HG03039 (cell line): ENCODE results near the gene PTPN12.
"Not testable (repeated sequence)": the region's sequence is repeated elsewhere in the genome, so short reads cannot be mapped to it uniquely, and the experiment has no call there.

ENCODE experiments used
- ATAC-seq: cut with Tn5 transposase; IDR thresholded peaks from one replicate; pipeline ENCODE4 v1.9.1; 2021; ENCODE audit warnings: mild to moderate bottlenecking, moderate library complexity; ENCODE audit not compliant: unreplicated experiment

The PTPN12 gene

DNA sequence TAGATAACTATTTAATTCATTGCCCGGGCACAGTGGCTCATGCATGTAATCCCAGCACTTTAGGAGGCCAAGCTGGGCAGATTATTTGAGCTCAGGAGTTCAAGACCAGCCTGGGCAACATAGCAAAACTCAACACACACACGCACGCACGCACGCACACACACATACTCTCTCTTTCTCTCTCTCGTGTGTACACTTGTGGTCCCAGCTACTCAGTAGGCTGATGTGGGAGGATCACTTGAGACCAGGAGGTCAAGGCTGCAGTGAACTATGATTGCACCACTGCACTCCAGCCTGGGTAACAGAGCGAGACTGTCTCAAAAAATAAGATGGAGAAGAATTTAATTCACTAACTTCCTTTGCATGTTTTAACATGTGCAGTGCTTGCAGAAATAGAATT, 38.1 kb downstream of the PTPN12 start:
- ATAC-seq = no peak

GRCh38 chr7:77576856-77577255, 39.8 kb downstream of the PTPN12 start:
- no peak for ATAC-seq

DNA sequence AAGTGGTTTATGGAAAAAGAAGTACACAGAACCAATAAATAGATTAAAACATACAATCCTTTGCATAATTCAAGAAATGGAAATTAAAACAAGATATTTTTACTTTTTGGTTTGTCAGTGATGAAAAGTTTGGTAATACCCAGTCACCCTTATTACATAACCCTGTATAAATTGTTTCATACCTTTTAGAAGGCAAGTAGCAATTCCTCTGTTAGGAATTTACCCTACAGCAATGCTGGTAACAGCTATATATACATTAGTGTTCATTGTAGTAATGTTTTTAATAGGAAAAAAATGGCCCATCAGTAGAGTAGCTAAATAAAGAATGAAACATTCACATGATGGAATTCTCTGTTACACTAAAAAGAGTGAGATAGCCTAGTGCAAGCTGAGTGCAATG, 42.7 kb downstream of the PTPN12 start:
- no peak for ATAC-seq

DNA sequence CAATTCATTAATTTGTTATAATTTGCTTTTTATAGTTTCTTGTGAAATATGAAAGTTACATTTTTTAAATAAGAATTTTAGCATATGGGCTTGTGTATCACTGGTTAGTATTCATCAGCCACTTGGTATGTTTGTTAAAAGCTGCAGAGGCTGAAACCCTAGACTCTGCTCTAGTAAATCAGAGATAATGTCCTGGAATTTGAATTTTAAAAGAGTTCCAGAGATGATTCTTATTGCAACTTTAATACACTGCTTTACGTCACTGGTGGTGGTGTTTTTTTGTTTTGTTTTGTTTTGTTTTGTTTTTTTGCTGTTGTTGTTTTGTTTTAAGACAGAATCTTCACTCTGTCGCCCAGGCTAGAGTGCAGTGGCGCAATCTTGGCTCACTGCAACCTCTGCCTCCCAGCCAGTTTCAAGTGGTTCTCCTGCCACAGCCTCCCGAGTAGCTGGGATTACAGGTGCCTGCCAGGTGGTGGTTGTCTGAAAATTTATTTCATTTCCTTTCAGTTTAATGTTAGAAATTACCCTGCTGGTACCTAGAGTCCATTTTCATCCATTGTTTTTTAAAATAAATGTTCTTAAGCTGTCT, 43.8 kb downstream of the PTPN12 start:
- ATAC-seq = no peak

DNA sequence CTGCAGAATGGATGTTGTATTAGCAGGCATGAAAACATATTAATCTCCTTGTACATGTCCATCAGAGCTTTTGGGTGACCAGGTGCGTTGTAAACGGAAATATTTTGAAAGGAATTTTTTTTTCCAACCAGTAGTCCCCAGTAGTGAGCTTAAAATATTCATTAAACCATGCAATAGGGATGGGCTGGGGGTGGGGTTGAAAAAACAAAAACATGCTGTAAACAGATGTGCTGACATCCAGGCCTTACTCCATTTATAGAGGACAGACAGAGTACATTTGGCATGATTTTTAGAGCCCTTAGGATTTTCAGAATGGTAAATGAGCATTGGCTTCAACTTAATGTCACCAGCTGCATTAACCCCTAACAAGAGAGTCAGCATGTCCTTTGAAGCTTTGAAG, 50.2 kb downstream of the PTPN12 start:
- no peak for ATAC-seq

DNA sequence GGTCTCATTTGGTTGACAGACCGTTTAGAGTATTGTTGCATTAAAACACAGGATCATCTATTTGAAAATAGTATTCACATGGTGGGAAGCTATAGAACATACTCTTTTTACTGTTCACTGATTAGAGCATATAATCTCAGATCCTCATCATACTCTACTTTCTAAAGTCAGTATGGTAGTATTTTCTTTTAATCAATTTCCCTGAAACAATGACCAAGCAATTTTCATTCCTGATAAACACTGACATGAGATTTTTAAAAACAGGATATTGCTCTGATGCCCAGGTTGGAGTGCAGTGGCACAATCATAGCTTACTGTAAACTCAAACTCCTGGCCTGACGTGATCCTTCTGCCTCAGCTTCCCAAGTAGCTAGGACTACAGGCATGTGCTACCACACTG, 63.9 kb downstream of the PTPN12 start:
- no peak for ATAC-seq

DNA sequence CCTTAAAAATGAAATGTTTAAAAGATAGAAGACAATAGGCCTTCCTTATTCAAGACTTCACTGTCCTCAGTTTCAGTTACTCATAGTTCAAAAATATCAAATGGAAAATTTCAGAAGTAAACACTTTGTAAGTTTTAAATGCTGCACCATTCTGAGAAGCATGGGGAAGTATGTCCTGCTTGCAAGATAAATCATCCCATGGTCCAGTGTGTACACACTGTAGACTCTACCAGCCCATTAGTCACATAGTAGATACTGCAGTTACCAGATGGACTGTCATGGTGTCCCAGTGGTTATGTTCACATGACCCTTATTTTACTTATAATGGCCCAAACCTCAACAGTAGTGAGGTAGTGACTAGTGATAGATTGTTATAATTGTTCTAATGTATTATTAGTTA, 69.5 kb downstream of the PTPN12 start:
- no peak for ATAC-seq

GRCh38 chr7:77619314-77619713, 82.2 kb downstream of the PTPN12 start:
- no peak for ATAC-seq

GRCh38 chr7:77626586-77627308, 89.7 kb downstream of the PTPN12 start:
- ATAC-seq = no peak

GRCh38 chr7:77627309-77627676, 90.2 kb downstream of the PTPN12 start:
- no peak for ATAC-seq

- no peak for ATAC-seq
These were observed 92.7 kb downstream of the PTPN12 start for GRCh38 chr7:77629797-77630196.

DNA sequence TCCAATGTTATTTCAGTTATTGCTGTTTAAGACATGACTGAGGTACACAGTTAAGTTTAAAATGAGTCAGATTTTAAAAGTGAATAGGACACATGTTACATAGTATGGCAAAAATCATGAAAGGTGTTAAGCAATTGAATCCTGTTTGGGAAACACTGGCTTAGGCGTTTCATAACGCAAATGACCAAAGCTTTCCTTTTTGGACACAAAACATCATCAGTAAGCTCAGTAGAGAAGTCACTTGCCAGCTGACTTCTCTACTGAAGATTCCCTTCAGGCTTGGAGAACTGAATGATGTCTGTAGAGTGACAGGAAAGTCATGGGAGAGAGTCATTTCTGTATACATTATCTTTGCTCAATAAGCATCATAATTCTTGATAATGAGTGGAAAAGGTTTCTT, 94.7 kb downstream of the PTPN12 start:
- no peak for ATAC-seq

- ATAC-seq = no peak
These were observed 107.7 kb downstream of the PTPN12 start for GRCh38 chr7:77644774-77645173.

DNA sequence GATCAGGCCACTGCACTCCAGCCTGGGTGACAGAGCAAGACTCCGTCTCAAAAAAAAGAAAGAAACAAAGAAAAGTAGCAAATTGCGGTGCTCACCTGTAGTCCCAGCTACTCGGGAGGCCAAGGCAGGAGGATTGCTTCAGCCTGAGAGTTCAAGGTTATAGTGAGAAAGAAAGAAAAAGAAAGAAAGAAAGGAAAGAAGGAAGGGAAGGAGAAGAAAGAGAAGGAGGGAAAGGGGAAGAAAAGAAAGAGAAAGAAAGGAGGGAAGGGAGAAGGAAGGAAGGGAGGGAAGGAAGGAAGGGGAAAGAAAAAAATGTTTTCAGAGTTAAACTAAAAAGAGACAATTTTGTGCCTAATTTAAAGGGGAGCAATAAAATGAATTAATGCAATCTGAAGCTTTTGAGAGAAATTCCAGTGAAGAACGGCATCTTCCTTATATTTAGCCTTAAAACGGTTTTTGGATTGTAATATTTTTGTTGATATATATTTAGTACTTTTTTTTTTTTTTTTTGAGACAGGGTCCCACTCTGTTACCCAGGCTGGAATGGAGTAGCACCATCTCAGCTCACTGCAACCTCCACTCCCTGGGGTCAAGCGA, 111.7 kb downstream of the PTPN12 start:
- ATAC-seq = no peak

GRCh38 chr7:77649716-77650349, 112.7 kb downstream of the PTPN12 start:
- no peak for ATAC-seq

- no peak for ATAC-seq
These were observed 114.6 kb downstream of the PTPN12 start for GRCh38 chr7:77651575-77652162.

DNA sequence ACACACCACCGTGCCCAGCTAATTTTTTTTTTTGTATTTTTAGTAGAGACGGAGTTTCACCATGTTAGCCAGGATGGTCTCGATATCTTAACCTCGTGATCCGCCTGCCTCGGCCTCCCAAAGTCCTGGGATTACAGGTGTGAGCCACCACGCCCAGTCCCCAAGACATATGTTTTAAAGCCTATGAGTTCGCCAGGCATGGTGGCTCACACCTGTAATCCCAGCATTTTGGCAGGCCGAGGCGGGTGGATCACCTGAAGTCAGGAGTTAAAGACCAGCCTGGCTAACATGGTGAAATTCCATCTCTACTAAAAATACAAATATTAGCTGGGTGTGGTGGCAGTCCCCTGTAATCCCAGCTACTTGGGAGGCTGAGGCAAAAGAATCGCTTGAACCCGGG, 115.7 kb downstream of the PTPN12 start:
- not testable (repeated sequence) for ATAC-seq

DNA sequence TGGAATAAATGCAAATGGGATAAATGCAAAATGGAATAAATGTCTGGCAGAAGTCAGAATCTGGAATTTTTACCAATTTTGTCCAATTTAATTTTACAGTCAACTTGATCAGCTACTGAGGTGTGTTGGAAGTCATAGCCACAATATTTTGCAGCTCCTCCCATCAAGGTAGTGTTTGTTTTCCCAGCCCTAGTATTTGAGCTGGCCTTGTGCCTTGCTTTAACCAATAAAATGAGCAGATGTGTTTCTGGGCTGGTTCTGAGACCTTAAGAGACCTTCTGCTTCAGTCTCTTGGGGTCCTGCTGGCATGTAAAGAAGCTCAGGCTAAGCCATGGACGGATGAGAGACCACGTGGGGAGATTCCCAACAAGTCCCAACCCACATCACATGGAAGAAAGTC, 116.5 kb downstream of the PTPN12 start:
- ATAC-seq = no peak

DNA sequence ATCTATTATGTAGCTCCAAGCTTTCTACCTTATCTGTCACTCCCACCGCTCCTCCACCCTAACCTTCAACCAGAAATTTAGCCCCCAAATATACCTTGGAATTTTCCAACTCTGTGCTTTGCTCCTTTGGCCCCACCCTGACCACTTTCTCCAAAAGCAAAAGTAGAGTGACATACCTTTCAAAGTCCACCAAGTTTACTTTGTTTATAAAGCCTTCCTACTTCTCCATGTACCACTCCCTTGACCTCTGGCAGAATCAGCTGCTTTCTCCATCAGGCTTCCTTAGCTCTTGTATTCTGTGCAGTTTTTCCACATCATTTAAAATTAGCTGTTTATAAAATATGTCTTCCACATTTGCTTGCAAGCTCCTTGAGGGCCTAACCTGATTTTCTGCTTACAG, 118.3 kb downstream of the PTPN12 start:
- ATAC-seq = no peak

DNA sequence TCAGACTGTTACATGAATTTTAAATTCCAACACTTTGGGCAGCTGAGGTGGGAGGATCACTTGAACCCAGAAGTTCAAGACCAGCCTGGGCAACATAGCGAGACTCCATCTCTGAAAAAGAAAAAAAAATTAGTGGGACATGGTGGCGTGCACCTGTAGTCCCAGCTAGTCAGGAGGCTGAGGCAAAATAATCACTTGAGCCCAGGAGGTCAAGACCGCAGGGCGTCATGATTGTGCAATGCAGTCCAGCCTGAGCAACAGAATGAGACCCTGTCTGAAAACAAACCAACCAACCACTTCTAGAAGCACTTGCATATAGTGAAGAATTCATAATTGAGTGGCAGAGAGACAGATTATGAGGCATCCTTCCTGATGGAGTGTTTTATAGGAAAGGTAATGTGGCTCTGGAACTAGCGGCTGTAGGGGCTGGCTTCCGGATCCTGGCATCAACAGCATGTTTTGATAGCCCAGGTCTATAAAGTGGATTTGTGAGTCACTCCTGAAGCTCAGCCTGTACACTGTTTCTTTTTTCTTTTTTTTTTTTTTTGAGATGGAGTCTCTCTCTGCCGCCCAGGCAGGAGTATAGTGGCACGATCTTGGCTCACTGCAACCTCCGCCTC, 118.9 kb downstream of the PTPN12 start:
- no peak for ATAC-seq
